Adipocyte (in vitro differentiated cells): ENCODE measurements around the gene NSUN2.

ENCODE experiments used
- DNase-seq: peaks from one replicate; pipeline ENCODE4 v3.0.0-alpha.2; 2015; ENCODE audit warnings: low read depth
- H3K27me3 ChIP-seq: replicated peaks from 2 replicates; pipeline ENCODE4 v1.7.0; 2013; ENCODE audit warnings: mild to moderate bottlenecking, low read length, moderate library complexity; ENCODE audit not compliant: control insufficient read depth, insufficient read depth
- H3K36me3 ChIP-seq: 2 replicates; pipeline ENCODE4 v1.7.0; 2013; ENCODE audit warnings: low read length, mild to moderate bottlenecking, moderate library complexity; ENCODE audit not compliant: control insufficient read depth, insufficient read depth, severe bottlenecking
- H3K4me1 ChIP-seq: 2 replicates; pipeline ENCODE4 v1.7.0; 2013; ENCODE audit warnings: mild to moderate bottlenecking, low read length, moderate library complexity; ENCODE audit not compliant: control insufficient read depth, insufficient read depth
- H3K4me3 ChIP-seq: 2 replicates; pipeline ENCODE4 v1.7.0; 2013; ENCODE audit warnings: mild to moderate bottlenecking, low read length, moderate library complexity
- H3K9ac ChIP-seq: 2 replicates; pipeline ENCODE4 v1.7.0; 2013; ENCODE audit warnings: mild to moderate bottlenecking, low read length, moderate library complexity
- H3K9me3 ChIP-seq: 2 replicates; pipeline ENCODE4 v1.7.0; 2013; ENCODE audit warnings: mild to moderate bottlenecking, low read length, moderate library complexity; ENCODE audit not compliant: control insufficient read depth

The NSUN2 gene

GRCh38 chr5:6552612-6553011 lies 80.2 kb downstream of the NSUN2 start:
- H3K9ac ChIP-seq, result no peak overlapping the region
- no peaks in the 10 kb centered on the region for H3K4me1 ChIP-seq
- no peak for DNase-seq
- no peaks in the 10 kb centered on the region for H3K36me3 ChIP-seq
- H3K27me3 ChIP-seq, result peaks cover 16% of the 10 kb centered on the region
- H3K4me3 ChIP-seq, result no peak overlapping the region
- no peaks in the 10 kb centered on the region for H3K9me3 ChIP-seq

DNA sequence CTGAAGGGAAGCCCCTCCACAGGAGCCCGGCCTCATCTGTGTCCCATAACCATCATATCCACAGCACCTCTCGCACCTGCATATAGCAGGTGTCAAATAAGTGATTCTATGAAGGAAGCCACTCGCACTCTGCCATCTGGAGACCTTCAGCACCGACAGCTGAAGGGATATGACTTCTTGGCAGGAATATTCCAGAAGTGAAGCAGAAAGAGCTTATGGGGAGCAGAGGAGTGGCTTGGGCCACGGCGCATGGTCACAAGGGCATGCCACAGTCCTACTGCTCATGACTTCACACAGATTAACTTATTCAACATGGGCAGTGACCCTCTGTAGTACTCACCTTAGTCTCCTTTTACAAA lies 80.9 kb downstream of the NSUN2 start:
- H3K9ac ChIP-seq, result no peak overlapping the region
- H3K9me3 ChIP-seq, result no peaks in the 10 kb centered on the region
- H3K27me3 ChIP-seq, result peaks cover 16% of the 10 kb centered on the region
- no peaks in the 10 kb centered on the region for H3K36me3 ChIP-seq
- DNase-seq, result no peak
- no peak overlapping the region for H3K4me3 ChIP-seq
- H3K4me1 ChIP-seq, result no peaks in the 10 kb centered on the region

DNA sequence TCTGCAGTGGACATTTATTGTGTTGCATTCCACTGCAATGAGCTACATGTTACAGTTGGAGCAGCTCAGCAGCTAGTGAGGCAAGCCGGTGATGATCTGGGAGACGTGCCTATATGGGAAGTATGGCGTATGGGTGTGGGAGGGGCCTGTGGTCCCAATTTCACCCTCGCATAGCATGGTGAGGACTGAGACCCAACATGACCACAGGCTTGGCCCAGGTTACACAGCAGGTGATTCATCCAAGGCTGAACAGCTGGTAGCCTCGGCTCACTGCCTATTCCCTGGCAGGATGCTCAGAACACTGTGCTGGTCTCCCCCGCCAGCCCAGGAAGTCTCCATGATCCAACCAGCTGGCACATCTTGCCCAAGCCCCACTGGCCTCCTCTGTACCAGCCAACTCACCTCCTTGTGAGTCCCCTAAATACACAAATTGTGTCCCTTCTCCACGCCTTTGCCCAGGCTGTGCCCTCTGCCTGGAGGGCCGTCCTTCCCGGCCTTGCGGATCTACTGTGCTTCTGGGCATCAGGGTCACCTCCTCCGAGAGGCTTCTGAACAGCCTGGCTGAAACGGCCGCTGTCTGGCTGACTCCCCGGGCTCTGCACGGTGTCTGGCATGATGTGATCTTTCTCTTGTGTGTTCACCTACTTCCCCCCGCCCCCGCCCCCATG lies 81.4 kb downstream of the NSUN2 start:
- Histone ChIP-seq H3K9me3 (no peaks in the 10 kb centered on the region), H3K9ac (no peak overlapping the region), H3K4me3 (no peak overlapping the region), H3K4me1 (no peaks in the 10 kb centered on the region), H3K36me3 (no peaks in the 10 kb centered on the region), H3K27me3 (peaks cover 14% of the 10 kb centered on the region)
- DNase-seq, result no peak

GRCh38 chr5:6550628-6551027 lies 82.2 kb downstream of the NSUN2 start:
- H3K36me3 ChIP-seq, result no peaks in the 10 kb centered on the region
- no peak for DNase-seq
- H3K9ac ChIP-seq, result no peak overlapping the region
- peaks cover 13% of the 10 kb centered on the region for H3K27me3 ChIP-seq
- H3K4me1 ChIP-seq, result no peaks in the 10 kb centered on the region
- H3K4me3 ChIP-seq, result no peak overlapping the region
- no peaks in the 10 kb centered on the region for H3K9me3 ChIP-seq
